Measurements from ENCODE around the gene ICE1.
A peak's percentile ranks its signal among the peaks of the same experiment; 100 is the strongest.
"Not testable (repeated sequence)": the region's sequence is repeated elsewhere in the genome, so short reads cannot be mapped to it uniquely, and the experiment has no call there.

Gene ICE1

GRCh38 chr5:5456858-5457257, 34.4 kb downstream of the ICE1 start:
- no peak for DNase-seq

- DNase-seq = no peak
Measured at GRCh38 chr5:5460311-5460710, 37.8 kb downstream of the ICE1 start.

- DNase-seq = no peak
Measured at GRCh38 chr5:5461012-5461411, 38.5 kb downstream of the ICE1 start.

GRCh38 chr5:5464036-5464715, 41.7 kb downstream of the ICE1 start:
- no peak for DNase-seq

- DNase-seq = no peak
Measured at GRCh38 chr5:5466227-5466626, 43.8 kb downstream of the ICE1 start.

- no peak for DNase-seq
Measured at GRCh38 chr5:5467737-5468136, 45.3 kb downstream of the ICE1 start.

- DNase-seq = no peak
Measured at GRCh38 chr5:5470933-5471332, 48.5 kb downstream of the ICE1 start.

GRCh38 chr5:5473226-5473625, 50.7 kb downstream of the ICE1 start:
- no peak for DNase-seq

GRCh38 chr5:5474961-5475360, 52.5 kb downstream of the ICE1 start:
- DNase-seq = no peak

GRCh38 chr5:5475975-5476374, 53.5 kb downstream of the ICE1 start:
- DNase-seq = no peak

GRCh38 chr5:5479578-5479977, 57.1 kb downstream of the ICE1 start:
- not testable (repeated sequence) for DNase-seq

- no peak for DNase-seq
Measured at GRCh38 chr5:5480481-5481111, 58.1 kb downstream of the ICE1 start.

- DNase-seq = no peak
Measured at GRCh38 chr5:5481206-5481605, 58.7 kb downstream of the ICE1 start.

GRCh38 chr5:5481633-5482032, 59.2 kb downstream of the ICE1 start:
- DNase-seq = no peak

GRCh38 chr5:5483350-5483749, 60.9 kb downstream of the ICE1 start:
- DNase-seq = no peak

- no peak for DNase-seq
Measured at GRCh38 chr5:5483880-5484598, 61.6 kb downstream of the ICE1 start.

GRCh38 chr5:5486122-5486521, 63.6 kb downstream of the ICE1 start:
- DNase-seq = no peak

GRCh38 chr5:5487585-5488360, 65.3 kb downstream of the ICE1 start:
- no peak for DNase-seq

GRCh38 chr5:5490774-5491347, 68.4 kb downstream of the ICE1 start:
- no peak for DNase-seq

GRCh38 chr5:5492087-5492933, 69.8 kb downstream of the ICE1 start:
- peak; percentile 24 for DNase-seq

GRCh38 chr5:5492934-5493271, 70.4 kb downstream of the ICE1 start:
- DNase-seq = not testable (repeated sequence)
